Kidney (tissue), 14 donors: ENCODE measurements around the gene TJP1. TPM values are rescaled to one million over a fixed set of nuclear protein-coding genes. Genes with fewer than 3 reads are reported as not detected.

Experiments used
- DNase-seq, 5 donors: peaks; one replicate each; pipeline ENCODE4 v3.0.0-alpha.2; 2013 to 2020
- FAIRE-seq: peaks from 2 replicates; lab custom pipeline; 2012; peaks lifted over from hg19 to GRCh38; lab: Jason Lieb, UNC
- H3K27ac ChIP-seq, 2 donors: one replicate each; pipeline ENCODE4 v1.7.0; 2013; ENCODE audit warnings: low read depth in 2 of 2, low read length in 2 of 2, inconsistent platforms in 1 of 2
- H3K27me3 ChIP-seq: one replicate; pipeline ENCODE4 v1.7.1; 2013; ENCODE audit warnings: low read length, inconsistent platforms; ENCODE audit not compliant: control insufficient read depth, insufficient read depth
- H3K36me3 ChIP-seq, 3 donors: one replicate each; pipeline versions ENCODE4 v1.7.0 to v1.7.1; 2013; ENCODE audit warnings: low read length in 3 of 3, control low read depth in 1 of 3, inconsistent platforms in 1 of 3; ENCODE audit not compliant: insufficient read depth in 3 of 3, control insufficient read depth in 2 of 3
- H3K4me1 ChIP-seq, 3 donors: one replicate each; pipeline versions ENCODE4 v1.7.0 to v1.7.1; 2013; ENCODE audit warnings: low read length in 3 of 3, inconsistent platforms in 1 of 3, low read depth in 1 of 3; ENCODE audit not compliant: control insufficient read depth in 2 of 3, insufficient read depth in 2 of 3
- H3K4me3 ChIP-seq, 3 donors: one replicate each; pipeline versions ENCODE4 v1.7.0 to v1.8.1; 2013; ENCODE audit warnings: low read length in 3 of 3, control low read depth in 1 of 3, inconsistent platforms in 1 of 3
- H3K9ac ChIP-seq, 3 donors: one replicate each; pipeline versions ENCODE4 v1.7.0 to v1.7.1; 2013; ENCODE audit warnings: low read length in 3 of 3, control low read depth in 1 of 3, inconsistent platforms in 1 of 3
- H3K9me3 ChIP-seq, 3 donors: one replicate each; pipeline versions ENCODE4 v1.7.0 to v1.7.1; 2013; ENCODE audit warnings: low read length in 3 of 3, control low read depth in 1 of 3, inconsistent platforms in 1 of 3; ENCODE audit not compliant: control insufficient read depth in 2 of 3, insufficient read depth in 1 of 3
- intact Hi-C: fragments of 100-400 bp; cut with DNase I; formaldehyde crosslinking; loops from one replicate; pipeline ENCODE4 v1.11.1; 2022
- polyA plus RNA-seq: library from polyadenylated mRNA; stranded (reverse); fragments of 350-450 nt; fragmentation: Illumina TruSeq; extraction: RNeasy Lipid Tissue Mini Kit (QIAGEN cat#74804); gene quantifications from one replicate; pipeline ENCODE4 v1.2.3, GENCODE V29; 2014; ENCODE audit warnings: low read depth, low replicate concordance; ENCODE audit not compliant: insufficient read depth
- total RNA-seq: library from RNA; stranded (reverse); fragmentation: NEBNext Ultra II Directional; extraction: Animal tissue kit (Norgen Biotek cat#: 25700); gene quantifications from one replicate; pipeline ENCODE4 v1.2.1, GENCODE V29; 2021
- TF ChIP-seq, protein P1 (sequence below): IDR thresholded peaks from 3 replicates; pipeline ENCODE4 v1.5.1; 2012; ENCODE audit warnings: mild to moderate bottlenecking, moderate library complexity, borderline replicate concordance; ENCODE audit not compliant: insufficient read depth; ENCODE audit errors: extremely low read depth
- donor health status: control.
- donor health status: control.
- donor health status: control.
- donor health status: control.
- donor health status: control.
- donor health status: DM: yes; HTN: yes; CAD: no.
- donor health status: Normal renal cell carcinoma (clear cell type).

Gene TJP1
- total and polyA plus RNA-seq, 2 donors from 2014 or later: 17.7 to 121 TPM

DNA sequence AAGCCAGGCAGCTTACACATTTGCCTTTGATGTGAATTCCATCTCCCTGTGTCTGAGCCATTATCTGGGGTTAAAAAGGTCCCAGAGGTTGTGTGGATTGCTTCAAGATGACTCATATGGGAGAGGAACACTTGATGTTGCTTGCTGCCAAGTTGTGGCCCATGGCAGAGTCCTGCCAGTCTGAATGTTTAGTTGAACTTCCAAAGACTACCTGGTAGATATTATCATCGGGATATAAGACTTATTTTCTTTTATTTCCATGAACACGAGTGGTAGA lies 85.6 kb downstream of the TJP1 start:
- H3K4me3 ChIP-seq: no peak overlapping the region
- H3K4me1 ChIP-seq: peaks cover 0 to 3% (median 0%) of the 10 kb centered on the region in 3 donors
- no peak overlapping the region for H3K9ac ChIP-seq
- TF ChIP-seq, protein P1, sequence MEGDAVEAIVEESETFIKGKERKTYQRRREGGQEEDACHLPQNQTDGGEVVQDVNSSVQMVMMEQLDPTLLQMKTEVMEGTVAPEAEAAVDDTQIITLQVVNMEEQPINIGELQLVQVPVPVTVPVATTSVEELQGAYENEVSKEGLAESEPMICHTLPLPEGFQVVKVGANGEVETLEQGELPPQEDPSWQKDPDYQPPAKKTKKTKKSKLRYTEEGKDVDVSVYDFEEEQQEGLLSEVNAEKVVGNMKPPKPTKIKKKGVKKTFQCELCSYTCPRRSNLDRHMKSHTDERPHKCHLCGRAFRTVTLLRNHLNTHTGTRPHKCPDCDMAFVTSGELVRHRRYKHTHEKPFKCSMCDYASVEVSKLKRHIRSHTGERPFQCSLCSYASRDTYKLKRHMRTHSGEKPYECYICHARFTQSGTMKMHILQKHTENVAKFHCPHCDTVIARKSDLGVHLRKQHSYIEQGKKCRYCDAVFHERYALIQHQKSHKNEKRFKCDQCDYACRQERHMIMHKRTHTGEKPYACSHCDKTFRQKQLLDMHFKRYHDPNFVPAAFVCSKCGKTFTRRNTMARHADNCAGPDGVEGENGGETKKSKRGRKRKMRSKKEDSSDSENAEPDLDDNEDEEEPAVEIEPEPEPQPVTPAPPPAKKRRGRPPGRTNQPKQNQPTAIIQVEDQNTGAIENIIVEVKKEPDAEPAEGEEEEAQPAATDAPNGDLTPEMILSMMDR: no peak
- no peaks in the 10 kb centered on the region for H3K9me3 ChIP-seq
- intact Hi-C loops: no loop called here
- no peaks in the 10 kb centered on the region for H3K27me3 ChIP-seq
- H3K27ac ChIP-seq: no peak overlapping the region
- H3K36me3 ChIP-seq: peaks cover 3 to 26% (median 18%) of the 10 kb centered on the region in 3 donors
- no peak for DNase-seq
- FAIRE-seq: no peak

DNA sequence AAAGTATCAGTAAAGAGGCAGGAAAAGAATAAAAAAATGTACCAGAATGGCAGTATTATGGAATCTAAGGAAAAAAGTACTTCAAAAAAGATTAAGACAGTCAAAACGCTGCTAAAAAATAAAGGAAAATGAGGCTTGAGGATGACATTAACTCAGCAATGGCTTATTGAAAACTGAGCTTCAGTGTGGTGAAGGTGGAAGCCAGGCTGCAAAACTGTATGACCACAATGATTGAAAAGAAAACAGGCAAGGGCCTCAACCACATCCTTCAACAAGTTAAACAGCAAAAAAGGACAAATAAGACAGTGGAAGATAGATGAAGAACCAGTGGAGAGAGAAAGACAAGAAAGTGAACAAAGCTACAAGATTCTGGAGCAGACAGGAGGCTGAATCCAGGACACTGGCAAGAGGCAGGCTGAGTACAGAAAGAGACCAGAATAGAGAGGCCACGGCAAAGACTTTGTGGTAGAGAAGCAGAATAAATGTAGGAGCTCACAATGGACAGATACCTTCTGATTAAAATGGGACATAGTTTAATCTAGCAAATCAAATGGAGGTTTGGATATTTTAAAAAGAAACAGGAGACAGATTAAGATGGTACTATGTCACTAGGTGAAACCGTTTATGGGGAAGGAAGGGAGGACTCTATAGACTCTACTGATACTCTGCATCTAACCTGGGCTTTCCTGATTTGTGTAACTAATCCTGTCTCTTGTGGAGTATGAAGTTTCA lies 86.1 kb downstream of the TJP1 start:
- H3K36me3 ChIP-seq: peaks cover 3 to 26% (median 16%) of the 10 kb centered on the region in 3 donors
- no peak for DNase-seq
- peaks cover 0 to 3% (median 0%) of the 10 kb centered on the region in 3 donors for H3K4me1 ChIP-seq
- H3K4me3 ChIP-seq: no peak overlapping the region
- H3K27ac ChIP-seq: no peak overlapping the region
- intact Hi-C loops: no loop called here
- H3K27me3 ChIP-seq: no peaks in the 10 kb centered on the region
- H3K9me3 ChIP-seq: no peaks in the 10 kb centered on the region
- TF ChIP-seq, protein P1: no peak
- H3K9ac ChIP-seq: no peak overlapping the region
- FAIRE-seq: no peak

DNA sequence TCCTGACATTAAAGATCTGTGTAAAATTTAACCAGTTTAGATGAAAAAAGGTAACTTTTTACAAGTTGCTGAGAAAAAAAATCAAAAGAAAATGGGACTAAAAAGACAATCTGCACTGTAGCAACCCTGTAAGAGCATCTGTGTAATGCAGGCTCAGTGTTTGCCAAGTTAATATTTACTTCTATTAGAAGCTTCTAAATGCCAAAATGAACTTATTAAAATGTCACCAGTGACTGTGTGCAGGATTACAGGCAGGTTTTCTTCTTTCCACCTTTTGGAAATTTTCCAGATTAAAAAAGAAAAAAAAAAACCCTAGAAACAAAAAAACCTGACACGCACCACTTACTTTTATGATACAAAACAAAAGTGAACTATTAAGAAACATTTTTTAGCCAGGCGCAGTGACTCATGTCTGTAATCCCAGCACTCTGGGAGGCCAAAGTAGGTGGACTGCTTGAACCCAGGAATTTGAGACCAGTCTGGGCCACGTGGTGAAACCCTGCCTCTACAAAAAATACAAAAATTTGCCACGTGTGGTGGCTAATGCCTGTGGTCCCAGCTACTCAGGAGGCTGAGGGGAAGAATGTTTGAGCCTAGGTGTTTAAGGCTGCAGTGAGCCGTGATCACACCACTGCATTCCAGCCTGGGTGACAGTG lies 87.2 kb downstream of the TJP1 start:
- FAIRE-seq (peak; percentile 82), DNase-seq (peak in 4 of 5 donors; percentile 14 to 52 (median 32))
- Histone ChIP-seq H3K4me3 (no peak overlapping the region), H3K4me1 (peaks cover 0 to 3% (median 0%) of the 10 kb centered on the region in 3 donors), H3K27me3 (no peaks in the 10 kb centered on the region), H3K36me3 (peaks cover 3 to 26% (median 16%) of the 10 kb centered on the region in 3 donors), H3K27ac (peak overlapping the region in 1 of 2 donors; percentile 52), H3K9ac (no peak overlapping the region), H3K9me3 (no peaks in the 10 kb centered on the region)
- TF ChIP-seq, protein P1: no peak
- intact Hi-C loops: no loop called here
